ENCODE results near the gene UGDH.

The UGDH gene

DNA sequence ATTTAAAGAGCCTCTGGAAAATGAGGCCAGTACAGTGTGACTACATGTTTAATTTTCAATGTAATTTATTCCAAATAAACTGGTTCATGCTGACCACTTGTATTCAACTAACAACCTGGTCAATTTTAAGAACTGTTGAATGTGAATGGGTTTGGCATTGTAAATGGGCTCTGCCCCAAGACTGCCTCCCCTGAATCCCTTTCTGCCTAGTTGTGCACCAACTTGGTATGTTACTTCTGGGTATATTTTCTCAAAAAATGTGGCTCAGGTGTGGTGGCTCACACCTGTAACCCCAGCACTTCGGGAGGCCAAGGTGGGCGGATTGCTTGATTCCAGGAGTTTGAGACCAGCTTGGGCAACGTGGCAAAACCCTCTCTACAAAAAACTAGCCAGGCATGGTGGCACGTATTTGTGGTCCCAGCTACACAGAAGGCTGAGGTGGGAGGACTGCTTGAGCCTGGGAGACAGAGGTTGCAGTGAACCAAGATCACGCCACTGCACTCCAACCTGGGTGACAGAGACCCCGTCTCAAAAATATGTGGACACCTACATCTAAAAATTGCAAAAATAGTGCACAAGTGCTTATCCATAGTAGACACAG is 75.7 kb downstream of the UGDH start:
- DNase-seq = no peak

DNA sequence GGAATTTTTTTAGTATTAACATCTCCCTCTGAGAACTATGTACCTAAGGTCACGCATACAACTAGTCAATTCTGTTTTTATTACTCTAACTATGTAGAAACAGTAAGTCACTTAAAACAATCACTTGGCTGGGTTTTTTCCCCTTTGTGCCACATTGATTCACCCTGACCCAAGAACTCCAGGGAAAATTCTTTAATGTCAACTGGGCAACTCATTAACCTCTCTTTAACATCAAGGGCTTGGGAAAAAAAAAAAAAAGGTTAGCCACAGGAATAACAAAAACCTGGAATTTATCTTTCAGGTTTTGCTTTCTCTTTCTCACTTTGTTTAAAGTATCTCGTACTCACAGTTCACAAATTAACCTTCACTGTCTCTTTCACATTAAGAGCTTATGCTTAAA is 76.6 kb downstream of the UGDH start:
- no peak for DNase-seq
